Neuron (in vitro differentiated cells): ENCODE data around the gene PLB1.

Experiments
- H2AFZ ChIP-seq: one replicate; pipeline ENCODE4 v1.6.1; 2013; ENCODE audit warnings: low read depth, mild to moderate bottlenecking, inconsistent platforms, low read length, moderate library complexity
- H3K27me3 ChIP-seq: one replicate; pipeline ENCODE4 v1.6.1; 2013; ENCODE audit warnings: low read length; ENCODE audit not compliant: insufficient read depth
- H3K36me3 ChIP-seq: one replicate; pipeline ENCODE4 v1.6.1; 2013; ENCODE audit warnings: low read length; ENCODE audit not compliant: insufficient read depth
- H3K4me1 ChIP-seq: one replicate; pipeline ENCODE4 v1.6.1; 2013; ENCODE audit warnings: low read length; ENCODE audit not compliant: insufficient read depth
- H3K4me3 ChIP-seq: 2 replicates; pipeline ENCODE4 v1.5.1; 2013; ENCODE audit warnings: mild to moderate bottlenecking, low read length, moderate library complexity
- H3K9me3 ChIP-seq: one replicate; pipeline ENCODE4 v1.6.1; 2013; ENCODE audit warnings: low read length

The PLB1 gene

DNA sequence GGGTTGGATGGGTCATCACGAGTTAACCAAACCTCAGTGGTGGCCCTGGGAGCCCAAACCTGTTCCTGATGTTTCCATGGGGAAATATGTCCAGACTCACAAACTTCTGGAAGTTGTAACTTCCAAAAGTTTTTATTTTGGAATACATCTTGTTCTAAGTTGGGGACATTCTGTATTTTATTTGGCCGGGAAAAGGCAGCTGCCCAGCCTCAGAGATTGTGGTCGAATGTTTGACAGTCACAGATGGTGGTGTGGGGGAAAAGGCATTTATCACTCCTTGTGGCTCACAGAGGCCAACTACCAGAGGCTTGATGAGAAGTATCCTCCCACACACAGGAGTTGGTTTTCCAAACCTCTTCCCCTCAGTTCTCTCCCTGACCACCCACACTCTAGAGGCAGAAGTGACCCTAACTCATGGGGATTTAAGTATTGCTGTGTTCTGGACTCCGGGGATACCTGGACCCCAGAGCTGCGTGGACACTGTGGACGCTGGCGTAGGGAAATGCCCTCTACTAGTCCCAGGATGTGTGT, 131.1 kb downstream of the PLB1 start:
- no peaks in the 10 kb centered on the region for H3K27me3 ChIP-seq
- no peaks in the 10 kb centered on the region for H3K36me3 ChIP-seq
- peaks cover 5% of the 10 kb centered on the region for H3K9me3 ChIP-seq
- H2AFZ ChIP-seq: no peak overlapping the region
- H3K4me1 ChIP-seq: peaks cover 11% of the 10 kb centered on the region
- no peak overlapping the region for H3K4me3 ChIP-seq

DNA sequence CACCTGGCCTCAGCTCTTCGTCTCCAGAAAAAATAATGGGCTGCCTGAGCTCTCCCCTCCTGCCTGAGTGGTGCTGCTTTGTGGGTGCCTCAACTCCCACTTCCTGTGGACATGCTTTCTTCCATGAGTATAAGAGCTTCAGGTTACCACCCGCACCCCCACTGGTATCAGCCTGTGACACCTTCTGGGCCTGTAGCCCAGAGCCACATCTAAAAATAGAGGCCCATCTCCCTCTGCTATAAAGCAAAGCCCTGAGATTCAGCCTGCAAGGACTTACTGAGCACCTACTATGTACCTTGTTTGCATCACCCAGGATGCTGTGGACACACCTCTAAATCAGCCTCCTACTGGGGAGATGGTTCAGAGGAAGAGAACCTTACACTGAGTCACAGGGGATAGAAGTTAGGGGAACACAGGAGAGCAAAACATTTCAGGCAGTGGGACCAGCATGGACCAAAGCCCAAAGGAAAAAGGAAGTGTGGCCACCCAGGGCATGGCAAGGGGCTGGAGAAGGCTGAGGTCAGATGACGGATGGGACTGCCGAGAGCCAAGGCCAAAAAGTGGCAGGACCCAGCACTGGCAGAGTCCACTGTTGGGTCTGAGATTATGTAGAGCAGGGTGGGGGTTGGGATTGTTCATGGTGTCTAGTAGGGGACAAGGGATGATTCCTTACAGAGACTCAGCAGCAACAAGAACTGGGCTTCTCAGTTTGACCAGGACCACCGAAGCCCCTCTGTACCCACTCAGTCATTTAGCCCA, 132.0 kb downstream of the PLB1 start:
- peaks cover 5% of the 10 kb centered on the region for H3K9me3 ChIP-seq
- no peak overlapping the region for H3K4me3 ChIP-seq
- no peaks in the 10 kb centered on the region for H3K27me3 ChIP-seq
- no peak overlapping the region for H2AFZ ChIP-seq
- H3K36me3 ChIP-seq: no peaks in the 10 kb centered on the region
- H3K4me1 ChIP-seq: peaks cover 8% of the 10 kb centered on the region

DNA sequence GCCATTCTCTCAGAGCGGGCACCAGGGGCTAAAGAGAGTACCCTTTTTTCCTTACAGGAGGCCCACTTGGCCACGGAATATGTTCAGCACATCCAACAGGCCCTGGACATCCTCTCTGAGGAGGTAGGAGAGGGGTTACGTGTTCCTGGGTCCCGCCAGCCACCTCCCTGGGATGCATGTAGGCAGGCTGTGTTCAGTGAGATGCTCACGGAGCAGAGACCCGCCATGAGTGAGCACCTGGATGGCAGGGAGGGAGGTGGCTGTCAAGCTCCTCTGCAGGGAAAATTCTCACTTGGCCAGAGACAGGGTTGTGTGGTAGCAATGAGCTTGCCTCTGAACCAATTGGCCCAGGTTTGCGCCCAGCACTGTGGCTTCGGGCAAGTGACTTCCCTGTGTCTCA, 132.6 kb downstream of the PLB1 start:
- Histone ChIP-seq H3K36me3 (no peaks in the 10 kb centered on the region), H3K4me3 (no peak overlapping the region), H3K9me3 (peaks cover 5% of the 10 kb centered on the region), H3K27me3 (no peaks in the 10 kb centered on the region), H3K4me1 (peaks cover 8% of the 10 kb centered on the region), H2AFZ (no peak overlapping the region)

DNA sequence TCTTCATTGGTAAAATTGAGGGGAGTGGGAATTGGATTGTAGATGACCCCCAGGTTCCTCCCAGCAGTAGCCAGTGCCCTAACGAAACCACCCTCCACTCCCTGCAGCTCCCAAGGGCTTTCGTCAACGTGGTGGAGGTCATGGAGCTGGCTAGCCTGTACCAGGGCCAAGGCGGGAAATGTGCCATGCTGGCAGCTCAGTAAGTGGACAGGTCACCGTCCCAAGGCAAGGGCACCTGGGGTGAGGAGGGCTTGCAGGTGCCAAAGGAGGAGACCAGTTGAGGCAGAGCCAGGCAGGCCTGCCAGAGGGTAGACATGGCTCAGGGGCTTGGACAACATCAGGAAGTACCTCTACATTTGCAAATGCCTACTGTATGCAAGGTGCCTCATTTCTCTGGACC, 133.1 kb downstream of the PLB1 start:
- Histone ChIP-seq H3K9me3 (peaks cover 5% of the 10 kb centered on the region), H3K27me3 (no peaks in the 10 kb centered on the region), H3K4me1 (peaks cover 12% of the 10 kb centered on the region), H3K4me3 (no peak overlapping the region), H2AFZ (no peak overlapping the region), H3K36me3 (no peaks in the 10 kb centered on the region)

DNA sequence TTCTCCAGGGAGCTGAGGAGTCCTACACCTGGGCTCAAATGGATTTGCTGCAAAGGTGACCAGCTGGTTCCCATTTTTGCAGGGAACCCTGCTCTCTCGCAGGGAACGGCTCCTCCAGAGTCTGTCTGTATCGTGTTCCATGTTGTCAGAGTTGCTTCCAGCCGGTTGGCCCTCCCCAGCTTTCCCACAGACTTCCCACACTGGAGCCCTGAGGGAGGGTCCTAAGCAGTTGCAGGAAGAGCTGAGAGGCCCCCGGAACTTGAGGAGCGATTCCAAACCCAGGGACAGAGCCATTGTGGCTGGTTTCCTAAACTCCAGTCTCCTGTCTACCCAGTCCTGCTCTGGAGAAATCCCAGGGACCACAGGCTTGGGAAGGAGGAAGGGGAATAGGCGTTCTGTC, 134.1 kb downstream of the PLB1 start:
- H3K36me3 ChIP-seq: no peaks in the 10 kb centered on the region
- H2AFZ ChIP-seq: no peak overlapping the region
- H3K4me3 ChIP-seq: no peak overlapping the region
- H3K9me3 ChIP-seq: peaks cover 5% of the 10 kb centered on the region
- peaks cover 14% of the 10 kb centered on the region for H3K4me1 ChIP-seq
- H3K27me3 ChIP-seq: no peaks in the 10 kb centered on the region

DNA sequence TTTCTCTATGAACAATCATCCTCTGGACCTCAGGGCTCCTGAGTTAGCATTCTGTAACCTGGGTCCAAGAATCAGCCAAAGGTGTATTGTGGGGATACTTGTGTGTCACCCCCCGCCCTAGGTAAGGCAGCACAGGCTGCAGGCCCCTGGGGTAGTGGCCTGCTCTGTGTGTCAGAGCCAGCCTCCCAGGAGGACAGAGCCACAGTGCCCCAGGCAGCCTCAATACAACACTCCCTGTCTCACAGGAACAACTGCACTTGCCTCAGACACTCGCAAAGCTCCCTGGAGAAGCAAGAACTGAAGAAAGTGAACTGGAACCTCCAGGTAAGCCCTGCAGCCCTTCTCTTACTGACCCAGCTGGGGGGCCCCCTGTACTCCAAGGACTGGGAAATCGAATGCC, 134.5 kb downstream of the PLB1 start:
- no peaks in the 10 kb centered on the region for H3K27me3 ChIP-seq
- no peak overlapping the region for H2AFZ ChIP-seq

DNA sequence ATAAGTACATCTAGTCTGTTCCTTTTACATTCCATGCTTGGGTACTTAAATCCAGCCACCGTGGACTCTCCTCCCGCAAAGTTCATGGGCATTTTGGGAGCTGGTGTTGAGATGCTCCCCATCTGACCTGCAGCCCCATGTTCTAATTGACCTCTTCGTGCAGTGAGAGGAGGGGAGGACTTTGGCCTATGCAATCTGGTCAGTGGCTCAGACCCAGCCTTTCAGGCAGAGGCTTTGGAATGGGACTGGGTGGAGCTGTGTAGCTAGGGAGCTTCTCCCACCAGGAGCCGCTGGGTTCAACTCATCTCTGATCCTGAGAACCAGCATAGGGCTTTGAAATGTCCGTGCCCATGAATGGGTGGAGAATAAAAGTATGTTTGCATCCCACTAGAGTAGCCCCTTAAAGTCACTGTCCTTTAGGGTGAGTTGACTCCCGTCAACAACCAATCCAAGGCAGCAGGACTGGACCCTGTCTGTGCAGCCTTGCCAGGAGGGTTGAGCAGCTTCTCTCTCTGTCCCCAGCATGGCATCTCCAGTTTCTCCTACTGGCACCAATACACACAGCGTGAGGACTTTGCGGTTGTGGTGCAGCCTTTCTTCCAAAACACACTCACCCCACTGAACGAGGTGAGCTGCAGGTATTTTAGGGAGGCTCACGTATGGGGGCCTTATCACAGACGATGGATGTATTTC, 135.8 kb downstream of the PLB1 start:
- Histone ChIP-seq H2AFZ (no peak overlapping the region), H3K27me3 (no peaks in the 10 kb centered on the region), H3K4me3 (no peak overlapping the region), H3K36me3 (no peaks in the 10 kb centered on the region), H3K4me1 (peaks cover 7% of the 10 kb centered on the region), H3K9me3 (peaks cover 5% of the 10 kb centered on the region)

More for the DNA sequence above, 134.5 kb downstream of the PLB1 start:
- Histone ChIP-seq H3K36me3 (no peaks in the 10 kb centered on the region), H3K4me1 (peaks cover 10% of the 10 kb centered on the region), H3K9me3 (peaks cover 5% of the 10 kb centered on the region), H3K4me3 (no peak overlapping the region)

DNA sequence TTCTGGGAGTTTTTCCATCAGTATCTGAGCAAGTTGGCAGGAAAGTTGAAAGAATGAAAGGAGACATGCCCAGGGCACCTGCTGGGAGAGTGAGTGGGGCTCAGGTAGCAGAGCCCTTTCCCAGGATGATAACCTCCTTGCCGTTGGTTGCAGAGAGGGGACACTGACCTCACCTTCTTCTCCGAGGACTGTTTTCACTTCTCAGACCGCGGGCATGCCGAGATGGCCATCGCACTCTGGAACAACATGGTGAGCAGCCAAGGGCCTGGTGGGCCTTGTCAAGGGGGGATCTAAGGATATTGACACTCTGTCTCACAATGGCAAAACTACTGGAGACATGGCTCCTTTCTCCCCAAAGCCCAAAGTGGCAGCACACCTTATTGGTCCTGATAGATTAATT, 136.9 kb downstream of the PLB1 start:
- H3K36me3 ChIP-seq: no peaks in the 10 kb centered on the region

DNA sequence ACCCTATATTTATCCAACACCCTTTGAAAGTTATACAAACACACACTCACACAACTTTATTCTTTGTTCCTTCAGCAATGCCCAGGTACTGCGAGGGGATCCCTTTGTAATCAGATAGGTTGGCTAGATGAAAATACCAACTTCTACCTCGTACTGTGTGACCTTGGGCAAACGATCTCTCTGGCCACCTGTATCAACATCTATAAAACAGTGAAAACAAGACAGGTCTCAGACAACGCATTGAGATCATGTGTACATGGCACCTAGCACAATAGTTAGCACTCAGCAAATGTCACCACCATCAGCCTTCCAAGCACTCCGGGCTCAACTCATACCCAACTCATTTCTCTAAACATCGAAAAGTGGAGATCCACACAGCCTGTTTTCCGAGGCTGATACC, 137.3 kb downstream of the PLB1 start:
- H3K4me3 ChIP-seq: no peak overlapping the region
- peaks cover 7% of the 10 kb centered on the region for H3K4me1 ChIP-seq
- H3K36me3 ChIP-seq: no peaks in the 10 kb centered on the region
- H3K9me3 ChIP-seq: peaks cover 2% of the 10 kb centered on the region
- no peaks in the 10 kb centered on the region for H3K27me3 ChIP-seq
- H2AFZ ChIP-seq: no peak overlapping the region

More for the DNA sequence above, 136.9 kb downstream of the PLB1 start:
- H3K4me3 ChIP-seq: no peak overlapping the region
- peaks cover 7% of the 10 kb centered on the region for H3K4me1 ChIP-seq
- H2AFZ ChIP-seq: no peak overlapping the region
- H3K9me3 ChIP-seq: peaks cover 2% of the 10 kb centered on the region
- no peaks in the 10 kb centered on the region for H3K27me3 ChIP-seq

DNA sequence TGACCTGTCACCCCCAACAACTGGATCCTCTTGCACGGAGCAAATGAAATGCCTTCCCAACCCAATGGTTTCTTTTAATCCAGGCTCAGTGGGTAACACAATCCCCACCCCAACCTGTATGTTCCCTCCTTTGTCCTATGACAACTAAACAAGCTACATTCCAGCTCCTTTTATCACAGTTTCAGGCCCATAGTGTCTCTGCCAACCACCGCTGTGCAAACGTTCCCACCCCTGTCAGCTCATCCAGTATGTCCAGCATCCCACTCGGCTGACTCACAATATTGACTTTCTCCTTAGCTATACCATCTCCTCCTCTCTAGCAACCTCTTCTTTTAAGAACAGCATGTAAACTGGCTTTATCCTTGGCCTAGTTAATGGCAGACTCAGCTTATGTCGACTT, 137.9 kb downstream of the PLB1 start:
- Histone ChIP-seq H3K27me3 (no peaks in the 10 kb centered on the region), H3K36me3 (no peaks in the 10 kb centered on the region), H2AFZ (no peak overlapping the region), H3K4me1 (peaks cover 7% of the 10 kb centered on the region), H3K4me3 (no peak overlapping the region), H3K9me3 (peaks cover 2% of the 10 kb centered on the region)

DNA sequence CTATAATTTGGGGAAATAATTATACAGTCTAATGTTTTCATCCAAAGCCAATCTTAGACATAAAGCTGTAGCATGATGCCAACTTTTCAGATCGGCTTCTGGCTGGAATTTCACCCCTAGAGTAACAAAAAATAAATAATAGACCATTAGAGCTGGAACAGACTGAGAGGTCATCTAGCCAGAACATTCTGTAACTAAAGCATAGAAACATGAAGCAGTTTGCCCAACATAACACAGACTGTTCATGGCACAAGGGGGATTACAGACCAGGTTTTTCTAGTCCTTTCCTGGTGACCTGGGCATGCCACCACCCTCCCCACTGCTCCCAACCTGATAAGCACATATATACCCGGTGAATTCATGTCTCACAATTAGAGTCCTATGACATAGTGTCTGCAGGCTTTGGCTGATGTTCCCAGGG, 139.3 kb downstream of the PLB1 start:
- Histone ChIP-seq H3K9me3 (no peaks in the 10 kb centered on the region), H3K27me3 (no peaks in the 10 kb centered on the region), H2AFZ (no peak overlapping the region), H3K36me3 (no peaks in the 10 kb centered on the region), H3K4me1 (peaks cover 10% of the 10 kb centered on the region), H3K4me3 (no peak overlapping the region)

DNA sequence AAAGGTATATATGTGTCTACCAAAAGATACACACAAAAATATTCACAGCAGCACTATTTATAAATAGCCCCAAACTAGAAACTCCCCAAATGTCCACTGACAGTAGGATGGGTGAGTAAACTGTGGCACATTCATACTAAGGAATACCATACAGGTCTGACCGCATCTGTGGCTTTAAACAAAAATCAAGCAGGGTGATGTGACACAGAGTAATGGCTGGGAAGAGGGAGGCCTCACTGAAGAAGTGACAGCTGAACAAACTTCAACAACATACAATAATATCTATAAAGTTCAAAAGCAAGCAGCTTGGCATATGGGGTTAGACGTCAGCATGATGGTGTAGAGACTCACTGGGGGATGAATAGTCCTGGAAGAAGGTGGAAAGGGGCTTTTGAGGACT, 140.6 kb downstream of the PLB1 start:
- H3K4me3 ChIP-seq: no peak overlapping the region
- H3K27me3 ChIP-seq: no peaks in the 10 kb centered on the region
- peaks cover 10% of the 10 kb centered on the region for H3K4me1 ChIP-seq
- H3K36me3 ChIP-seq: no peaks in the 10 kb centered on the region
- no peaks in the 10 kb centered on the region for H3K9me3 ChIP-seq
- no peak overlapping the region for H2AFZ ChIP-seq
